Eye (tissue), 1 donor: ENCODE results near the gene STK17B.
"Not testable (repeated sequence)": the region's sequence is repeated elsewhere in the genome, so short reads cannot be mapped to it uniquely, and the experiment has no call there.

Experiments
- DNase-seq: peaks from one replicate; pipeline ENCODE4 v3.0.0-alpha.2; 2015

The STK17B gene

GRCh38 chr2:196171248-196171871 is at the start of gene STK17B:
STK17B (minus strand) TSS chr2:196171578; CDS start chr2:196163383, 8,195 bp downstream.
- DNase-seq: peak; percentile 96

GRCh38 chr2:196220671-196221070 is 49.3 kb upstream of the STK17B start:
- no peak for DNase-seq

- no peak for DNase-seq
Observed at GRCh38 chr2:196219671-196220070, 48.3 kb upstream of the STK17B start.

- DNase-seq: no peak
Observed at GRCh38 chr2:196218106-196218505, 46.7 kb upstream of the STK17B start.

- DNase-seq: no peak
Observed at GRCh38 chr2:196217116-196217515, 45.7 kb upstream of the STK17B start.

- DNase-seq: no peak
Observed at GRCh38 chr2:196215376-196215775, 44.0 kb upstream of the STK17B start.

- no peak for DNase-seq
Observed at GRCh38 chr2:196214156-196214555, 42.8 kb upstream of the STK17B start.

- DNase-seq: no peak
Observed at GRCh38 chr2:196213252-196213980, 42.0 kb upstream of the STK17B start.

GRCh38 chr2:196208915-196209314 is 37.5 kb upstream of the STK17B start:
- no peak for DNase-seq

- no peak for DNase-seq
Observed at GRCh38 chr2:196206804-196207203, 35.4 kb upstream of the STK17B start.

- no peak for DNase-seq
Observed at GRCh38 chr2:196205881-196206435, 34.6 kb upstream of the STK17B start.

- no peak for DNase-seq
Observed at GRCh38 chr2:196205011-196205766, 33.8 kb upstream of the STK17B start.

- no peak for DNase-seq
Observed at GRCh38 chr2:196201229-196202009, 30.0 kb upstream of the STK17B start.

GRCh38 chr2:196200557-196200956 is 29.2 kb upstream of the STK17B start:
- no peak for DNase-seq

- DNase-seq: no peak
Observed at GRCh38 chr2:196195758-196196157, 24.4 kb upstream of the STK17B start.

GRCh38 chr2:196195302-196195701 is 23.9 kb upstream of the STK17B start:
- DNase-seq: no peak

- no peak for DNase-seq
Observed at GRCh38 chr2:196191541-196191940, 20.2 kb upstream of the STK17B start.

- no peak for DNase-seq
Observed at GRCh38 chr2:196187898-196188458, 16.6 kb upstream of the STK17B start.

GRCh38 chr2:196187175-196187700 is 15.9 kb upstream of the STK17B start:
- not testable (repeated sequence) for DNase-seq

GRCh38 chr2:196186266-196186980 is 15.0 kb upstream of the STK17B start:
- DNase-seq: no peak

- DNase-seq: no peak
Observed at GRCh38 chr2:196184921-196185320, 13.5 kb upstream of the STK17B start.
